SIG-M5 treated with dmso at 0.1 percent for 504 hours (cell line): ENCODE measurements around the gene NEBL.

Experiments used
- DNase-seq: peaks from one replicate; lab custom pipeline; 2025; ENCODE audit not compliant: unreplicated experiment; lab: John Stamatoyannopoulos, UW

NEBL gene

DNA sequence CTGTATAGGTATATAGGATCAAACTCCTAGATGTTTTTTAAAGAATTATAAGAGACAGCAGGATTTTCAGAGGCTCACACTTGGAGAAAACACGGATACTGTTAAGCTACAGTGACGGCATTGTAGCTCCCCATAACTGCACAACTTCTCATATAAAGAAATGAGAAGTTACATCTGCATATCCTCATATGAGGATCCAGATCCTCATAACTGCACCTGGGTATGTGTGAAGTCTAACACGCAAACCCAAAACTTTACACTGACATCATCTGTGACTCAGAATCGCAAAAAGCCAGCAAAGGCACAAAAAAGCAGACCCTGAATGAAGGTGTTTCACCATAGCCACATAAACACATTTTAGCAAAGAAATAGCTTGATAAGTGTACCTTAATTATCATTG, 34.1 kb downstream of the NEBL start:
- DNase-seq = no peak

DNA sequence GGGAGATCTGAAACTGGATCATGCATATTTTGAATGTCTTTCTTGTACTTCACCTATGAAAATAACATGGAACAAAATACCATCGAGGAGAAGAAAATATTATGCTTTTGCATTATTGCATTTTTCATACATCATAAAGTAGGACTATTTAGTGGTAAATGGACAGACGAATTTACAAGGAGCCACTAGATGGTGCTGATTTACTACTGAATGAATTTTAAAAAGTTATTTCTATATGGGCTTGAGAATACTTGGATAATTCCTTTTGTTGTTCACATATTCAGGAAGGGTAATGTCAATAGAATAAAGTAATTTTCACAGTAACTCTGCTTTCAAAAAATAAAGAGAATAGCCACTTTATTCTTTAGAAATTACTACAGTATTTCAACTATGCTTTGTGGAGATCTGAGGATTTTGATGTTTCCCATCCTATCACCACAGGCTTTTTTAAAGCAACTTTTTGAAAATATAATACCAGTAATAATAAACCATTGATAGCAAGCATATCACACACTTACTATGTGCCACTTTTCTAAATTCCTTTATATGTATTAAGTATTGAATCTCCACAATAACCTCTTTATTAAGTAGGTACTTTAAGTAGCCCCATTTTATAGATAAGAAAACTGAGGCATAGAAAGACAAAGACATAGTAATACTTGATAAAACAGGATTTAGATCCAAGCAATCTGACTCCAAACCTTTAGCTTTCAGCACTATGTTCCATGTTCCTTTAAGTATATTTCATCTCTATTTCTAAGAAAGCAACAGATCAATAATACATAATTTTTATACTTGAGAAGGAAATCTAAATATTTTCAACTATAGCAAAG, 38.6 kb downstream of the NEBL start:
- peak; percentile 22 for DNase-seq

DNA sequence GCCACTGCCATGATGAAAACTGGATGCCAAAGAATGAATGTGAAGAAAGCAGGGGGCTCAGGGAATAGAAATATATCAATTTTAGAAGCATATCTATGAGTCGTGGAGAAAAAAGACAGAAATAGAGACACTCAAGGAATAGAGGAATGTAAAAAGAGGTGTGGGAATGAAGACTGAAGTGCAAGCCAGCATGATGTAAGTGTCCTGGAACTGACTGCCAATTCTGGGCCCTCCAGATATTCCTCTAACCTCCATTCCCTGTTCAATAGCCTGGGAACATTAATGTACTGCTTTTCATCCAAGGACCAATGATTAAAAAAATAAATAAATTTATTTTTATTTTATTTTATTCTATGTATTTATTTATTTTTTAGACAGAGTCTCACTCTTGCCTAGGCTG, 40.6 kb downstream of the NEBL start:
- DNase-seq = no peak

DNA sequence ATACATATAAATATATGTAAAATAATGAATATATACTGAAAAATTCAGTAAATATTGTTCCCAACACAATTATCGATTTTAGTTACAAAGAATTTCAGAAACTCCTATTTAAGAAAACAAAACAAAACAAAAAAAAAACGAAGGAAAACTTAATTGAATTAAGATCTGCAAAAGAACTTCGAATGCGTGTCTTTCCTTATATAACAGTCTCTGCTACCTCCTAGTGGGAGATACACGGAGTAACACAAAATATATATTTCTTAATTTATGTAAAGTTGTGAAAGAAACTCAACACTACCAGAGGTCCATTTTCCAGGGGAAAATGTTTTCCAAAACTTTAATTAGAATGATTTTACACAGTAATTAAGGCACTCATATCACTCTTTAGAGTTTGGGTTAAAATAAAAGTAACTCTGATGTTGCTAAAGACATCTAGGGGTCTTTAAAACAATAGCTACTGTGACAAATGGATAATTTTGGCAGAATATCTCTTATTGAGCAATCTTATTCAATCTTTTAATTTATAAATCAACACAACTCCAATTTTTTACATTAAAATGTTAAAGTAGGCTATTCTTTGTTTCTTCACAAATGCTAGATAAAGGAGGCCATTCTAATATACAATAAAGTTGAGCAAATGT, 41.6 kb downstream of the NEBL start:
- peak; percentile 40 for DNase-seq

DNA sequence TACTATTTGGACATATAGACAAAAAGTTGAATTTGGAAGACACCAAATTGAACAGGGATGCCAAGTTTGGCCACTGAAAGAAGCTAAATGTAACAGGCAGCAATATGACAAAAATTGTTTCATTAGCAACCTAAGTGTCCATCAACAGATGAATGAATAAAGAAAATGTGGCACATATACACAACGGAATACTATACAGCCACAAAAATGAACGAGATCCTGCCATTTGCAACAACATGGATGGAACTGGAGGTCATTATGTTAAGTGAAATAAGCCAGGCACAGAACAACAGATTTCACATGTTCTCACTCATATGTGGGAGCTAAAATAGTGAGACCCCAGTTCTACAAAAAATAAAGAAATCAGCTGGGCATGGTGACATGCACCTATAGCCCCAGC, 43.8 kb downstream of the NEBL start:
- DNase-seq = no peak

DNA sequence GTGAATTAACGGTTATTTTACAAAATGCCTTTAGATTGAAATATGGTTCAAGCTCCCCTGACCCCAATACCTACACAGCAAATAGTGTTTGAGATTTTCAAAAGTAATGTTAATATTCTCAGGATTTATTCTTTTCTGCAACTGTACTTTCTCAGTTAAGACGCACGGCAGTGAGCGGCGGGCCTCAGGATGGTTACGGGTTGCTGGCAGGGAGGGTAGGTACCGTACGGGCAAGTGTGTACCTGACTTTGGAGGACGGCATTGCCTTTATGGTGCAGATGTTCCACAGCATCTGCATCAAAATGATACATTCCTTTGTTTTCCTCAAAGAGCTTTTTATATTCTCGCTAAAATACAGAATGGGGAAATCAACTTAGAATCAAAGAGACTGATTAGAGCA, 44.8 kb downstream of the NEBL start:
- DNase-seq = no peak

DNA sequence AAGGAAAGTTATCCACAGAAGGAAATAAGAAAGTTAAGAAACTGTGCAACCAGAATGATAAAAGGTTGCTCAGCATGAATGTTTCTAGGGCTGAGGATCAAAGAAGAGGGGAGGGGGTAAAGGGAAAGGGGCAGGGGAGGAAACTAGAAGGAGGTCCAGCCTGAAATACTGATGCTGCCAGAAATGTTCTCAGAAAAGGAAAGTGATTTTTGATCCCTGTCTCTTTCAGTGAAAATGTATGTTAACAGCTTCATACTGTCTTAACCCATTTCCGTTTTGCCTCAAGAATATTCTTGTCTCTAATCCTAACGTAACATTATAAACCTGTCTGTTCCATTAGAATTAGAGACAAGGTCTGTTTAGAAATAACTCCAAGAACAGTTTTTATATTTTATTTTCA, 49.6 kb downstream of the NEBL start:
- no peak for DNase-seq

DNA sequence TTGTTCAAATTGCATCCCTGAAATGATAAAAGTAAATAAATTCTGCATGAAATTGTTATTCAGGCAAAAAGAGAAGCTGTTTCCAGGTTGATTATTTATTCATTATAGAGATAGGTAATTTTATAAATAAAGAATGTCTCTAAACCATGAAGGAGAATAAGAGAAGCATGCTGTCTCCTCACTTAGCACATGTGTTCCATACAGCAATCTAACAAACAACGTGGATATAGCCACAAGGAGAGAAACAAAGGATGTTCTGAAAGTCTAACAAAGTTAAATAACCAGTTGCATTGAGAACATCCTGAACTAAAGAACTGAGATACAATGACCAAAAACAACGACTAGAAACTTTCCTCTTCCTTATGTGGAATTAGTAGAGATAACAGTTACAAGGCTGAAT, 50.8 kb downstream of the NEBL start:
- DNase-seq = no peak

DNA sequence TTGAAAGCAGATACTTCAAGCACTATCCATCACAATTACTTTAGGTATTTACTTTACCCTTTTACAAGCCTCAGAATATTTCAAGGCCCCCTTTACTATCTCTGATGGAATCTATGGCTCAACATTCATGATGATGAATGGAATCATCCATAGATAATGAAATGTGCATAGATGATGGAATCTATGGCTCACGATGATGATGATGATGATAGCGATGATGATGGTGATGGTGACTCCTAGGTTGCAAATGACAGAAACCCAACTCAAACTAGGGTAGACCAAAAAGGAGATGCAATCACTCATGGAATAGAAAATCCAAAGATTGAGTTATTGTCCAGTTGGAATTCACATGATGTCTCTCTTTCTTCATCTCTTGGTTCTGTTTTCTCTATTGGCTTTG, 55.7 kb downstream of the NEBL start:
- no peak for DNase-seq

DNA sequence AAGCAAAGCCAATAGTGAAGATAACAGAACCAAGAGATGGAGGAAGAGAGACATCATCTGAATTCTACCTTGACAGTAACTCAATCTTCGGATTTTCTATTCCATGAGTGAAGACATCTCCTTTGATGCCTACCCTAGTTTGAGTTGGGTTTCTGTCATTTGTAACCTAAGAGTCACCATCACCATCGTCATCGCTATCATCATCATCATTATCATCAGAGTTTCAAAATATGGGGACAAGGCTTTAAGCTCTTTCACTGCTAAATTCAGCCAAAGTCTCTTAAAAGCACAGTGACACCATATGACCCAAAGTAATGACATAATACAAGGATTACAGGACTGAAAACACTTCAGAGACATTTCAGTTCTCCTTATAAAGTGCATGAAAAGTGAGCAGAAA, 57.2 kb downstream of the NEBL start:
- DNase-seq = no peak

DNA sequence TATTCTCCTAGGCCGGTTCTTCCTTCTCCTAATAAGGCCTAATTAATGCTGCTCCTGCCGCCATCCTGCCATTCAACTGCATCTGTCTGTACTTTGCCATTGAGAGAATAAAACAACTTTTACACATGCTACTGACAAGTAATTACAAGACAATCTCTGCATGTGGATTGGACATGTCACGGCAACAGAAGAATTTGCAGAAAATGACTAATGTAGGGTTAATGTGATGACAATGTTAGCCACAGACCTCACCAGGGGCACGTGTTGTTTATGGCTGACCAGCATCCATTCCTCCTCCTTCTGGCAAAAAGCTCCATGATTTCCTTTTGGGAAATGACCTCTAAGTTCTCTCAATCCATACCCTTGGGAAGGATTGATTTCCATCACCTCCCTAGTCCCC, 58.0 kb downstream of the NEBL start:
- no peak for DNase-seq

DNA sequence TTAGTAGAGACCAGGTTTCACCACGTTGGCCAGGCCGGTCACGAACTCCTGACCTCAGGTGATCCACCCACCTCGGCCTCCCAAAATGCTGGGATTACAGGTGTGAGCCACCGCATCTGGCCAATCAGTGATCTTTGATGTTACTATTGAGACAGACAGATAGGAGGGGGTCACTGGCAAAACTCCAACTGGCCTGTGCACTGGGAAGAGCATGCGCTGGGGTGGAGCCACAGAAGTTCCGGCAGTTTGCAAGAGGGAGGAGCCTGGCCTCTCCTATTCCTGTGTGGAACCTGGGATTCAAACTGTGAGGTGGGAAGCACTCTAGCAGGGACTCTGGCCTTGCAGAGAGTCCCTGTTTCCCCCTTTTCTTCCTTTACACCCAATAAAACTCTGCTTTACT, 60.7 kb downstream of the NEBL start:
- no peak for DNase-seq

DNA sequence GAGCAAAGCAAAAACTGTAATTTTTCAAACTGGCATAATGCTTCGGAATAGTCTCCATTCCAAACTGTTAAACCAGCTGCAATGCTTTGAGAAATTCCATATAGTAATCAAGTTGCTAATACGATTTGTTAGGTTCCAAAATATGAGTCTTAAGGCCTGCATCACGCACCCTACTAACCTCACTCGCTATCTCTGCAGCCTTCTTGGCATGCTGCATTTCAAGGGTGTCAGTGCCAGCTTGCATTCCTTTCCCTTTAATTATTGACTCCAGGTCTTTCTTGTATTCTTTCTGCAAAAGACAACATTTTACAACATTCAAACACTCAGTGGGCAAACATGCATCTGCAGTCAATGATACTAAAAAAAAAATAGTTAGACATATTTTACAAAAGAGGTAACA, 61.8 kb downstream of the NEBL start:
- no peak for DNase-seq

DNA sequence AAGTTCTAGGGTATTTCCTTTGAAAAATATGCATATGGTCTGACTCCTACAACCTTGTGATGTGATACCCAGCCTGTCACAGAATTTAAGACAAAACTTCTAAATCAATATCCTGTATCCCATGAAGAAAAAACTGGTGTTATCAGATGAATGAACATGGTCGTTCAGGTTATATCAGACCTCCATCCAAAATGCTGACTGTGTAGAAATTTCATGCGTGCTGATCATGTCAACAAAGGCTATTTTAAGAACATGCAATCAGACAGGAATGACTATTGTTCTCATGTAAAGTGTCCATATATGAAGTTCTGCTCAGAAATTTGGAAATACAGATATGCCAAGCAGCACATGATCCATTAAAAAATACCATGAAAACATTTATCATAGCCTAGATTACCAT, 62.3 kb downstream of the NEBL start:
- DNase-seq = no peak

DNA sequence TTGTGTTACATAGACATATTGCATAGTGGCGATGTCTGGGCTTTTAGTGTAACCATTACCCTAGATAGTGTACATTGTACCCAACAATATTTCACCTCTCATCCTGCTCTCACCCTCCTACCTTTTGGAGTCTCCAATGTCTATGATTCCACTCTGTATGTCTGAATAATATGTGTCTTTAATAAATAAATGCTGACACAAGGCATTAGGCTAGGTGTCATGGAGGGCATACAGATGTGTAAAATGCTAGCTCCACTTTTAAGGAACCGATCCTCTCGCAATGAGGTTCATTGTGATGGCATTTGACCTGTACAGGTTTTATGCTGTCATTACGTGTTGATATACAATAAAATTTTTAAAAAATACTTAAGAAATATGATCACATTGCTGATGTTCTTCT, 74.3 kb downstream of the NEBL start:
- no peak for DNase-seq

DNA sequence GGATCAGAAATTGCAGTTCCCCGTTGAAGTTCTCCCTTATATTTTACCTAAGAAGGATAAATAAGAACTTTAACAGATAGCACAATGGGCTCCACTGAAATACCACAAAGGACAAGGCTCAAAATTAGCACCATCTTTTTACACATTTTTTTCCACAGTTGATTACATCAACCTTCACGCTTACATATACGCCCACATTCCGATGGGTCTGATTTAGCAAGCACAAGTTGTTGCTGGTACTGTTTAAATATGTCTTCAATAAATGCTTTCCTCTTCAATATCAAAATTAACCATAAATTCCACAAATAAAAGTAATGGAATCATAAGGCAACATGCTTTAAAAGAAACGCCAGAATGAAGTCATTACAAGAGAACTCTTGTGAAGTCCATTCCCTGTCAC, 79.5 kb downstream of the NEBL start:
- DNase-seq = no peak

DNA sequence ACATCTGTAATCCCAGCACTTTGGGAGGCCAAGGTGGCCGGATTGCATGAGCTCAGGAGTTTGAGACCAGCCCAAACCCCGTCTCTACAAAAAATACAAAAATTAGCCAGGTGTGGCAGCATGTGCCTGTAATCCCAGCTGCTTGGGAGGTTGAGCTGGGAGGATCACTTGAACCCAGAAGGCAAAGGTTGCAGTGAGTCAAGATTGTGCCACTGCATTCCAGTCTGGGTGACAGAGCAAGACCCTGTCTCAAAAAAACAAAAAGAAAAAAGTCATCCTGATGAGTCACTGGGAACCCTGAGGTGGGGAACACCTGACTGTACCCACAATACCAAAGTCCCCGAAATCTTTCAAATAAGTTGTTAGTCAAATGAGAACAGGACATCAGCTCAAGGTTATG, 80.0 kb downstream of the NEBL start:
- no peak for DNase-seq

DNA sequence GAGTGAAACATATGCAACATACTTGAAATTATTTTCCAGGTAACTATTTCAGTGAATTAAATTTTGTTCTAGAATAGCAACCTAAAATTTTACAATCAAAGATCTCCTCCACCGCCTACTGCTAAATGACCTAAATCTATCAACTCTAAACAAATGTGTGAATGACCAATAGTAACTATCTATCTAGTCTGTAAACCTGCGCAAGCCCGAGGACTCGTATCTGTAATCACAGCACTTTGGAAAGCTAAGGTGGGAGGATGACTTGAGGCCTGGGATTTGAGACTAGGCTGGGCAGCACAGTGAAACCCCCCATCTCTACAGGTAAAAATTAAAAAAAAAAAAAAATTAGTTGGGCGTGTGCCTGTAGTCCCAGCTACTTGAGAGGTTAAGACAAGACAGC, 83.0 kb downstream of the NEBL start:
- DNase-seq = no peak

DNA sequence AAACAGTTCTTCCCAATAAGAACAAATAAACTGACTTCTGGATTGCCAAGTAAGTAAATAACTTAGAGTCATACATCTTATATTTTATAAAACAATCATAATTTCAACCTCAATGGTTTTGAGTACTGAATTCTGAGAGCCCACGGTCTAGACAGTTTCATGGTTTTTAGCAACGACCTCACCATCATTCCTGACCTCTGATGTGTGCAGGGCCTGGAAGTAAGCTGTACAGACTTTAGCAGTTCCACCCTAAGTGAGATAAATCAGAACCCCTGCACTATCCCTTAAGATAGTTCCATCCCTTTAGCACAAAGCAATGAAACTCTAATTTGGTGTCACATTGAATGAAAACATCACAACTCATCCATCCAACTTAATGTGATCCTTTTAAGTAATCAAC, 86.0 kb downstream of the NEBL start:
- DNase-seq = no peak

DNA sequence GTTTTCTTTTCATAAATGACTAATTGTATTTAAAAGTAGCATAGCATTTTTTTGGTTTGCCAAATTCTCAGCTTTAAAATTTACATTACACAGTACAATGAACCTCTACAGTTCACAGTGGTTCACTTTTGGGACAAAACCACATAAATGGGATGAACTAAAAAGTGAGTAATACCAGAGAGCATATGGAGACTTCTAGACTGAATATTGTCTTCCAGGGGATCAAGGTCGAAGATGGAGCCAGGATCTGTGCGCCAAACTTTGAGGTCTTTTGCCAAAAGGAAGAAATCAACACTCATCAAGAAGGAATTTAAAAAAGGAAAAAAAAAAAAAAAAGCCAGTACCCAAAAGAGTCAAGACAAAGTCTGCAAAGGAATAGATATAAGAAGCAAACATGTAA, 87.5 kb downstream of the NEBL start:
- DNase-seq = no peak

DNA sequence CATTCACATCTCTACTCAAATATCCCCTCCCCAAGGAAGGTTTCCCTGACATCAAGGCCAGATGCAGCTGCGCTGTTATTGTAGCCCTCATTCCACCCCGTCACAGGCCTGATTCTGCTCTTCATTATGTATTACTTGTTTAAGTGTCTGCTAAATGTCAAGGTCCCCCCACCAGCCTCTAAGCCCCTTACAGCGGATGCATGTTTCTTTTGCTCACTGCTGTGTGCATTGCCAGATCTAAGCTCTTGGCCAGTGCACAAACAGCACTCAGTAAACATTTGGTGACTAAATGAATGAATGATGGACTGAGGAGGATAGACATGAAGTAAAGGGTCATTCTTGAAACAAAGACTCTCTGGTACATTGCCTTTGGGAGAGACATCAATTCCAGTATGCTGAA, 90.6 kb downstream of the NEBL start:
- no peak for DNase-seq

DNA sequence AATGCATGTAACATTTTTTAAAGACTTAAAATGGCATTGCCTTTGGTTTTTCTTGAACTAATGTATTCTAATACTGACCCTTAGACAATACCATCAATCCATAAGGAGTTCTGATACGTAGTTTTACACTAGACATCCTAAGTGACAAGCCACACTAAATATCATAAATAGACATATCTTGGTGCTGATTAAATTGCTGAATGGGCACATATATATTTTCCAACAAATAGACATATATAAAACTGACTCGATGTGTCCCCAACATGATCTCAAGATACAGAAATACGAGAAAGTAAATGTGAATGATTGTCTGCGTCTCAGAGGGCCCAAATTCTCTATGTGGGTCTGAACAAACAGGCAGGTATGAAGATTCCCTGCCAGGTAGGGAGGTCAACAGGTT, 99.8 kb downstream of the NEBL start:
- DNase-seq = no peak

DNA sequence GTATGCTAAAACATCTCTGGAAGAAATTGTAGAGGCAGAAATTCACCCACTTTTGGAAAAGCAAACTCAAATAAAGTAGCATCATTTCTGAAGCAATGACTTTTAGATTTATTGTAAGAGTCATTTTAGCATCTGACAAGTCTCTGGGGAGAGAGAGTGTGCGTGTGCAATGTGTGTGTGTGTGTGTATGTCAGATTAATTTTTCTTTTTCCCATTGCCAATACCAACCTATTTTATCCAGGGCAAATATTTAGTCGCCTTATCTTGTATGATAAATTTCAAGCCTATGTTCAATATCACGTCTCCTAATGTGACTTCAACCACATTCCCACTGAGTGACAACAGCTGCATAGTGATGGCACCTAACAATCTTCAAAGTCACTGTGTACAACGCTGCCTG, 101.7 kb downstream of the NEBL start:
- no peak for DNase-seq
